NCI-H128 (cell line): Measurements from ENCODE around the gene HTN1.
"Not testable (repeated sequence)": the region's sequence is repeated elsewhere in the genome, so short reads cannot be mapped to it uniquely, and the experiment has no call there.

Experiments used
- DNase-seq: peaks from one replicate; lab custom pipeline; 2025; ENCODE audit not compliant: unreplicated experiment; lab: John Stamatoyannopoulos, UW

Gene HTN1

DNA sequence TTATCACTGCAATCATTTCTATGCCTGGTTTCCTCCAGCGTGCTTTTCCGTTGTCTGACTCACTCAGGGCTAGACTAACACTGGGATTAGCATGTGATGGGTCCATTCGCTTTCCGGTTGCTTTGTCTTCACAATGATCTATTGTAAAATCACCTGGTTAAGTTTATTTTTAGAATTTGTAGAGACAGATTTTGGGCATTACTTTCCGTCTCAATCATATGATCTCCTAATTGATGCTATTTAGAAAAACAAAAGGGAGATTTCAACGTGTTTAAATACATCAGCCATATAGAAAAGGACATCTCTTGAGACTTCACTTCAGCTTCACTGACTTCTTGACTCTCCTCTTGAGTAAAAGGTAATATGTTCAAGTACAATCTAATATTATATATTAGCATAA lies at the start of gene HTN1:
Gene HTN1, plus strand, starts transcription at position 301 of the 400 bp plus-strand sequence. CDS start 2,639 bp downstream, outside the sequence.
- not testable (repeated sequence) for DNase-seq

DNA sequence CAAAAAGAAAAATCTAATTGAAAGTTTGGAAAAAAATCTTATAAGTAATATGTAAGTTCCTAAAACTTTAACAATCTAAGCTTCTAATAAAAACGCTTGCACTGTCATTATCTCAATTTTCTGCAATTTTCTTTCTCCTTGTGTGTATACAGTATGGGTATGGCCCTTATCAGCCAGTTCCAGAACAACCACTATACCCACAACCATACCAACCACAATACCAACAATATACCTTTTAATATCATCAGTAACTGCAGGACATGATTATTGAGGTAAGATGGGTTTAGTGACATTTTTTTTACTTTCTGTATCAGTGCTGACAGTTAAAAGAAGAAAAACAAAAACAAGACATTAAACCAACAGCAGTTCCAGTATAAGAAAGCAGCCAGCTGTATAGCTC lies 49.5 kb upstream of the HTN1 start:
- no peak for DNase-seq

DNA sequence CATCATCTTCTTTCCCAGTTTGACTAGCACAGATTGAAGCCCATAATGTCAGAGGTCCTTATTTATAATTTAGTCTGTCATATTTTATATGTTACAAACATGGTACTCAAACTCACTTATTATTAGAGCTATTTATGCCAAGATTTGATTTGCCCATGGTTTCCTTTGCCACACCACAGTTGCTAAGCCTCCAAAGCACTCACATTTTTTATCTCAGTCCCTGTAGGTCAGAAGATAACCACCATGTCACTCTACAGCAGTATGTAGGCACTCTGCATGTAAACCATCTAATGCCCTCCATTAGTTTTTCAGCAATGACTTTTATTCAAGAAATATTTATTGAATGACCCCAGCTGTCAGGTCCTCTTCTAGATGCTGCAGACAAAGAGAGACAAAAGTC lies 47.7 kb upstream of the HTN1 start:
- no peak for DNase-seq

DNA sequence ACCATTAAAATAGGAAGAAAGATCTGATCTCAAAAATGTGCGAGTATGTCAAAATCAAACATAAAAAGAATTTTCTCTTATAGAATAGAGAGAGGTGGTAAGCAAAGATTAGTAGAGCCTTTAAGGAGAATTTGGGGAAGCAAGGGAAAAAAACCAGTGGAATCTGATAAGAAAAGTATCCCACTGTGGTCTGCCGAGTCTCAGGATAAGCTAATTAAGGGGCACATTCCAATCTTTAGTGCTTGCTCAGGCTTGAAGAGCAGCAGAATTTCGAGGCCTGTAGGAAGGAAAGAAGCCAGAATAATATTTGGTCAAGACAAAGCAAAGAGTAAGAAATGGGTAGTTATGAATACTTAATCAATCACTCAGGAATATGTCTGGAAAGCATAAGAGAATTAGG lies 41.5 kb upstream of the HTN1 start:
- DNase-seq: no peak

DNA sequence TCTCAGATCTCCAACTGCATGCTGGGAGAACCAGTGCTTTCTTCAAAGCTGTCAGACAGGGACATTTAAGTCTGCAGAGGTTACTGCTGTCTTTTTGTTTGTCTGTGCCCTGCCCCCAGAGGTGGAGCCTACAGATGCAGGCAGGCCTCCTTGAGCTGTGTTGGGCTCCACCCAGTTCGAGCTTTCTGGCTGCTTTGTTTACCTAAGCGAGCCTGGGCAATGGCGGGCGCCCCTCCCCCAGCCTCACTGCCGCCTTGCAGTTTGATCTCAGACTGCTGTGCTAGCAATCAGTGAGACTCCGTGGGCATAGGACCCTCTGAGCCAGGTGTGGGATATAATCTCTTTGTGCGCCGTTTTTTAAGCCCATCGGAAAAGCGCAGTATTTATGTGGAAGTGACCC lies 31.2 kb upstream of the HTN1 start:
- not testable (repeated sequence) for DNase-seq

DNA sequence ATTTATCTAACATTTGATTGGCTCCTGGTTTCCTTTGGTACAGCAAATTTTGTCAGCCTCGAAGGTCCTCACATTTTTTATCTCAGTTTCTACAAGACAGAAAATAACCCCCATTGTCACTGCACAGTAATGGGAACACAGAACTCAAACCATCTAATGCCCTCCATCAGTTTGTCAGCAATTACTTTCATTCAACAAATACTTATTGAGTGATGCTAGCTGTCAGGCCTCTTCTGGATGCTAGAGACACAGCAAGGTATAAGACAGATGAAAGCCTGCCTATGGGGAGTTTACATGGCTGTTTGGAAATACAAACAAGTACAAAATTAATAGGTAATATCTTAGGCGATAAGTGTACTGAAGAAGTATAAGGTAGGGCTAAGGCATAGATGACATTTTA lies 27.0 kb upstream of the HTN1 start:
- no peak for DNase-seq

DNA sequence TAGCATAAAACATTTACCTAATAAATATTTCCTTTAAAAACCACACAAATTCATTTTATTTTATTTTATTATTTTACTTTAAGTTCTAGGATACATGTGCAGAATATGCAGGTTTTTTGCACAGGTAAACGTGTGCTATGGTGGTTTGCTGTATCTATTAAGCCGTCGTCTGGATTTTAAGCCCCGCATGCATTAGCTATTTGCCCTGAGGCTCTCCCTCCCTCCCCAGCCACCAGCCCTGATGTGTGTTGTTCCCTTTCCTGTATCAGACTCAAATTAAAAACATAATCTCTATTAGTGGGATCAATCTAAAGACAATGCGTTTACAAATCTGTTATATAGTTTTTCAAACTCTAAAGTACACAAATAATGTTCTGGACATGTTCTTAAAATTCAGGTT lies 23.2 kb upstream of the HTN1 start:
- no peak for DNase-seq

DNA sequence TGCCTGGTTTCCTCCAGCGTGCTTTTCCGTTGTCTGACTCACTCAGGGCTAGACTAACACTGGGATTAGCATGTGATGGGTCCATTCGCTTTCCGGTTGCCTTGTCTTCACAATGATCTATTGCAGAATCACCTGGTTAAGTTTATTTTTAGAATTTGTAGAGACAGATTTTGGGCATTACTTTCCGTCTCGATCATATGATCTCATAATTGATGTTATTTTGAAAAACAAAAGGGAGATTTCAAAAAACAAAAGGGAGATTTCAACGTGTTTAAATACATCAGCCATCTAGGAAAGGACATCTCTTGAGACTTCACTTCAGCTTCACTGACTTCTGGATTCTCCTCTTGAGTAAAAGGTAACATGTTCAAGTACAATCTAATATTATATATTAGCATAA lies 22.1 kb upstream of the HTN1 start, which contains the start of gene HTN3:
Gene HTN3, plus strand, starts transcription at position 301 of the 400 bp plus-strand sequence. CDS start 2,282 bp downstream, outside the sequence.
- not testable (repeated sequence) for DNase-seq

DNA sequence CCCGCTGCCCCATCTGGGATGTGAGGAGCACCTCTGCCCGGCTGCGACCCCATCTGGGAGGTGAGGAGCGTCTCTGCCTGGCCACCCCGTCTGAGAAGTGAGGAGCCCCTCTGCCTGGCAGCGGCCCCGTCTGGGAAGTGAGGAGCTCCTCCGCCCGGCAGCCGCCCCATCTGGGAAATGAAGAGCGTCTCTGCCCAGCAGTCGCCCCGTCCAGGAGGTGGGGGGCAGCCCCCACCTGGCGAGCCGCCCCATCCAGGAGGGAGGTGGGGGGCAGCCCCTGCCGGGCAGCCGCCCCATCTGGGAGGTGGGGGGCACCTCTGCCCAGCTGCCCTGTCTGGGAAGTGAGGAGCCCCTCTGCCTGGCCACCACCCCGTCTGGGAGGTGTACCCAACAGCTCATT lies 12.7 kb upstream of the HTN1 start:
- DNase-seq: not testable (repeated sequence)

DNA sequence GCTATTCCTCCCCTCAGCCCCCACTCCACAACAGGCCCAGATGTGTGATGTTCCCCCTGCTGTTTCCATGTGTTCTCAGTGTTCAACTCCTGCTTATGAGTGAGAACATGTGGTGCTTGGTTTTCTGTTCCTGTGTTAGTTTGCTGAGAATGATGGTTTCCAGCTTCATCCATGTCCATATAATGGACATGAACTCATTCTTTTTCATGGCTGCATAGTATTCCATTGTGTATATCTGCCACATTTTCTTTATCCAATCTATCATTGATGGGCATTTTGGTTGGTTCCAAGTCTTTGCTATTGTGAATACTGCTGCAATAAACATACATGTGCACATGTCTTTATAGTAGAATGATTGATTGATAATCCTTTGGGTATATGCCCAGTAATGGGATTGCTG lies 10.3 kb upstream of the HTN1 start:
- DNase-seq: not testable (repeated sequence)

DNA sequence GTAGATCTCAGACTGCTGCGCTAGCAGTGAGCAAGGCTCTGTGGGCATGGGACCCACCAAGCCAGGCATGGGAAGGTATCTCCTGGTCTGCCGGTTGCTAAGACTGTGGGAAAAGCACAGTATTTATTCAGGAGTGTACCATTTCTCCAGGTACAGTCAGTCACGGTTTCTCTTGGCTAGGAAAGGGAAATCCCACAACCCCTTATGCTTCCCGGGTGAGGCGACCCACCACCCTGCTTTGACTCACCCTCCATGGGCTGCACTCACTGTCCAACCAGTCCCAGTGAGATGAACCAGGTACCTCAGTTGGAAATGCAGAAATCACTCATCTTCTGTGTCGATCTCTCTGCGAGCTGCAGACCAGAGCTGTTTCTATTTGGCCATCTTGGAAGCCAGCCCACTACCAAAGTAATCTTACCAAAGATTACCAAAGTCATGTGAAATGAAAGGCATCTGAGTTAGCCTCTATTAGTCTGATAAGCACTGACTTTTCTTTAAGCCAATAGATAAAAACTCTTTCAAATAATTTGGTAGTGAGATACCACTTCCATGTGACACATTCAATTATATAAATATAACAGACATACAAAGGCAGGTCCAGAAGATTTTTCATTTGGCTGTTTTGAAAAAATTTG lies 8.5 kb upstream of the HTN1 start:
- DNase-seq: no peak

DNA sequence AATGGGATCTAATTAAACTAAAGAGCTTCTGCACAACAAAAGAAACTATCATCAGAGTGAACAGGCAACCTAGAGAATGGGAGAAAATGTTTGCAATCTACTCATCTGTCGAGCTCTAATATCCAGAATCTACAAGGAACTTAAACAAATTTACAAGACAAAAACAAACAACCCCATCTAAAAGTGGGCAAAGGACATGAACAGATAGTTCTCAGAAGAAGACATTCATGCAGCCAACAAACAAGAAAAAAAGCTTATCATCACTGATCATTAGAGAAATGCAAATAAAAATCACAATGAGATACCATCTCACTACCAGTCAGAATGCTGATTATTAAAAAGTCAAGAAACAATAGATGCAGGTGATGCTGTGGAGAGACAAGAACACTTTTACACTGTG lies 6.3 kb downstream of the HTN1 start:
- not testable (repeated sequence) for DNase-seq

DNA sequence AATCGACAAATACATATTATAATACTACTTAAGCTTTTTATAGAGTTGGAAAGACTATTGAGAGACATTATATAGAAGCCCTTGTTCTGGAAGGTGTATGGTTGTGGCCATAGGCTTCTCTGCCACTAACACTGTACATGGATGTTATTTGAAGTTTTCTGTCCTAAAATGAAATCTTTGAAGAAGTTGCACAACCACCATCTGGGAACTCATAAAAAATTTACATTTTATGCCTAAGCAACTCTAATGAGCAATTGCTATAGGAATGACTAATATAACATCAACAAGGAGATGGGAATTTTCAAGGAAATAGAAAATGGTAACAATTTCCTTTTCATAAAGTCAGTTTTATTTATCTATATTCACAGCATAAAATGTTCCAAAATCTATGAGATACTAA lies 7.4 kb downstream of the HTN1 start:
- no peak for DNase-seq

DNA sequence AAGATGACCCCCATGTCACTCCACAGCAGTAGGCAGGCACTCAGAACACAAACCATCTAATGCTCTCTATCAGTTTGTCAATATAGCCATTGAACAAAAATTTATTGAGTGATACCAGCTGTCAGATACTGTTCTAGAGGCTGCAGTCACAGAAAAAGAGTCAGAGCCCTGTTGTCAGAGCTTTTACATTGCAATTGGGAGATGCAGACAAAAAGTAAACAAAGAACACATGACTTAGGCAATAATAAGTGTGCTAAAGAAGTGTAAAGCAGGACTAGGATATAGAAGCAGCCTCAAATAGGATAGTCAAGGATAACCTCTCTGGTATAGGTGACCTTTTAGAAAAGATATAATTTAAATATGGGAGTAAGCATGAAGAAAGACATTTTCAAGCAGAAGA lies 8.9 kb downstream of the HTN1 start:
- DNase-seq: no peak

DNA sequence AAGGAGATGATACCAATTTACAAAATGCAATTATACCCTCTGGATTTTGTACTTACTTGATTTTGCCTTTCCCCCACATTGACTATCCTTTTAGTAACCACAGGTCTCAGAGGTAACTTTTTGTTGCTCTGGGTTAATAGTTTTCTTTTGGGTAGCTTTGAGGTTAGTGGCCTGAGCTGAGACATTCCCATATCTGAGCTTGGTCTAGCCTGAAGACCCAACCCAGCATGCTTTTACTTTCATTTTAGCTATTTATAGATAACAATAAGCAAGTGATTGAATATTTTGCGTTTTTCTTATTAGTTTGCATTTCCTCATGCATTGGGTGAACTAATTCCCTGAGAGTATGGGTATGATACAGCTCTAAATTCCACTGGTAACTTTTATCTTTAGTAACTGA lies 11.8 kb downstream of the HTN1 start:
- DNase-seq: no peak

DNA sequence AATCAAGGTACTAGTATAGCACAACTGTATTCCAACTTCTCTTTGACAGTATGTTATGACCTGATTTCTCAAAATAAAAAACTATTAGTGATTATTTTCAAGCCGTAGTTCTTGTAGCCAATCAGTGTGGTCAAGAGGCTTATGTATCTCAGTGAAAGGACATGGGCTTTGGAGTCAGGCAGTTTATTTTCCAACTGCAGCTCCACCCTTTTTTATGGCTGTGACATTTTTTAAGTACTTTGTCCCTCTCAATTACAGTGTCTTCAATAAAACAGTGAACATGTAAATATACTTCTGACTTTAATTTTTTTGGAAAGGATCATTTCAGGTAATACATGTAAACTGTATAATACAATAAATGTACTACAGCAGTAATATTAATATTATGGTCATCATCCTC lies 30.0 kb downstream of the HTN1 start:
- no peak for DNase-seq

DNA sequence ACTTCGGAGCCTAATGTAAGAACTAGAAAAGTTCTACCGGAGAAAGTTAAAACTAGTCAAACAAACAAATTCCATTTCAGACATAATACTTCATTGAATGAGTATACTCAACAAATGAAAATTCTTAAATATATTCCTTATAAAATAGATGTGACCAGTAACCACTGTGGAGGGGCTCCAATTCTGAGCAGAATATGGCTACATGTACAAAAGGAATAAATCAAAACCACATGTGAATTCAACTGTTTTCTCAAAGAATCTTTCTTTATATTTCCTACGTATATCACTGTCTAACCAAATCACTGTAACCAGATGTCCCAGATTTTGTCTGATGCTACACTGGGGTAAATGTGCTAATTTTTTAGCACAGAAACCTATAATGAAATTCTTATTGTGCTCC lies 49.0 kb downstream of the HTN1 start:
- no peak for DNase-seq
